PC-3 (cell line): ENCODE results near the gene NEGR1. TPM values are rescaled to one million over a fixed set of nuclear protein-coding genes. Genes with fewer than 3 reads are reported as not detected.

Experiments used
- ATAC-seq: fragments of 200-7000 bp; cut with Tn5 transposase; 2 replicates; pipeline ENCODE4 v1.9.1; 2020; ENCODE audit warnings: mild to moderate bottlenecking, moderate library complexity
- BruUV-seq: library from RNA; stranded (reverse); fragments of 400-500 nt; replicated peaks from 2 replicates; lab custom pipeline; 2021; lab: Mats Ljungman, UMichigan
- CTCF ChIA-PET: fragments of 300-600 bp; sonication (Branson Sonifier 250); formaldehyde crosslinking; loops from one replicate; lab custom pipeline; 2022; ENCODE audit warnings: antibody characterized with exemption; lab: Charles Lee
- POLR2A ChIA-PET: fragments of 300-600 bp; sonication (Branson Sonifier 250); formaldehyde crosslinking; loops from one replicate; lab custom pipeline; 2022; ENCODE audit warnings: antibody characterized with exemption; ENCODE audit not compliant: unreplicated experiment; lab: Charles Lee
- DNase-seq: peaks from one replicate; pipeline ENCODE4 v3.0.0-alpha.2; 2015
- H2AFZ ChIP-seq: fragments of 300-600 bp; sonication (generic); 2 replicates; pipeline ENCODE4 v1.6.0; 2016; ENCODE audit warnings: antibody characterized with exemption, low read length
- H3F3A ChIP-seq: fragments of 300-600 bp; sonication (generic); one replicate; pipeline ENCODE4 v1.6.0; 2017; ENCODE audit warnings: antibody characterized with exemption, low read length, control low read depth, mild to moderate bottlenecking; ENCODE audit not compliant: unreplicated experiment
- H3K27ac ChIP-seq: fragments of 300-600 bp; sonication (generic); 2 replicates; pipeline ENCODE4 v1.5.1; 2016; ENCODE audit warnings: mild to moderate bottlenecking, low read length
- H3K27me3 ChIP-seq: fragments of 300-600 bp; sonication (generic); 2 replicates; pipeline ENCODE4 v1.6.1; 2016; ENCODE audit warnings: low read length, mixed read lengths
- H3K36me3 ChIP-seq: fragments of 300-600 bp; sonication (generic); 2 replicates; pipeline ENCODE4 v1.6.1; 2016; ENCODE audit warnings: low read depth, mixed run types, low read length, mixed read lengths
- H3K4me1 ChIP-seq: fragments of 300-600 bp; sonication (generic); 2 replicates; pipeline ENCODE4 v1.5.1; 2016; ENCODE audit warnings: low read length; ENCODE audit not compliant: insufficient read depth
- H3K4me2 ChIP-seq: fragments of 300-600 bp; sonication (generic); 2 replicates; pipeline ENCODE4 v1.6.0; 2016; ENCODE audit warnings: low read length
- H3K4me3 ChIP-seq: fragments of 300-600 bp; sonication (generic); 2 replicates; pipeline ENCODE4 v1.5.1; 2016; ENCODE audit warnings: mild to moderate bottlenecking, low read length, mixed read lengths
- H3K79me2 ChIP-seq: fragments of 300-600 bp; sonication (generic); 2 replicates; pipeline ENCODE4 v1.6.1; 2017; ENCODE audit warnings: low read length, mixed read lengths
- H3K9ac ChIP-seq: fragments of 300-600 bp; sonication (generic); 2 replicates; pipeline ENCODE4 v1.6.0; 2016; ENCODE audit warnings: mild to moderate bottlenecking, low read length
- H3K9me2 ChIP-seq: fragments of 300-600 bp; sonication (generic); replicated peaks from 2 replicates; pipeline ENCODE4 v1.6.1; 2016; ENCODE audit warnings: mixed run types, low read length, mixed read lengths
- H3K9me3 ChIP-seq: fragments of 300-600 bp; sonication (generic); 2 replicates; pipeline ENCODE4 v1.6.1; 2016; ENCODE audit warnings: low read length, mixed read lengths
- H4K20me1 ChIP-seq: fragments of 300-600 bp; sonication (generic); 2 replicates; pipeline ENCODE4 v1.6.1; 2016; ENCODE audit warnings: low read length, mixed read lengths
- EZH2 ChIP-seq: fragments of 300-600 bp; sonication (generic); IDR thresholded peaks from one replicate; pipeline ENCODE4 v1.6.1; 2017; ENCODE audit warnings: antibody characterized with exemption, mild to moderate bottlenecking, low read length; ENCODE audit not compliant: unreplicated experiment
- EZH2phosphoT487 ChIP-seq: fragments of 300-600 bp; sonication (generic); IDR thresholded peaks from 2 replicates; pipeline ENCODE4 v1.6.1; 2018; ENCODE audit warnings: mild to moderate bottlenecking, antibody characterized with exemption, low read length, borderline replicate concordance
- intact Hi-C: fragments of 100-400 bp; cut with micrococcal nuclease; formaldehyde crosslinking; loops from 2 replicates; pipeline ENCODE4 v1.9.0; 2023
- total RNA-seq: library from RNA; depleted of rRNA; stranded (reverse); fragments of >200 nt; gene quantifications from 2 replicates; pipeline ENCODE4 v1.2.3, GENCODE V29; 2014
- TF ChIP-seq, protein P1 (sequence below): fragments of 300-600 bp; sonication (generic); conservative IDR thresholded peaks from 2 replicates; pipeline ENCODE4 v1.5.1; 2017; ENCODE audit warnings: antibody characterized with exemption, low read depth, mild to moderate bottlenecking, low read length

The NEGR1 gene
- total RNA-seq, 1 experiment from 2014 or later: 3.4 TPM

DNA sequence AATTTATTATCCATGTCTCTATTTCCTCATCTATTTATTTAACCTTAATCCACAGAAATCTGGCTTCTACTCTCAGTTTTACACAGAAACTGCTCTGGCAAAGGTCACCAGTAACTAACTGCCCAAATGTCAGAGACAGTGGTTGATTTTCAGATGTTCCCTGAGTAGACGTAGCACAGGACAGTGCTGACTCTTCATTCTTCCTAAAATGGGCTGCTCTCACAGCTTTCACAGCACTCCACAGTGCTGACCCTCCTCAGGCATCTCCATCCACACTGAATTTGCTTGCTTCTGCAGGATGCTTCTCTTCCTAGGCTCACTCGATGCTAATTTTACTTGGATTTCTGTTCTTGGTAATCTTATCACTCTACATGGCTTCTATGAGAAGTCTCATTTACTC, 693.3 kb downstream of the NEGR1 start:
- Histone ChIP-seq H3K27me3 (no peaks in the 10 kb centered on the region), H3F3A (no peaks in the 10 kb centered on the region), H3K79me2 (no peaks in the 10 kb centered on the region), H3K9ac (no peak overlapping the region), H2AFZ (no peak overlapping the region), H3K9me2 (no peaks in the 10 kb centered on the region), H3K4me1 (peaks cover 14% of the 10 kb centered on the region), H3K27ac (no peak overlapping the region), H3K9me3 (no peaks in the 10 kb centered on the region), H3K36me3 (no peaks in the 10 kb centered on the region), H3K4me2 (no peak overlapping the region), H3K4me3 (no peak overlapping the region), H4K20me1 (no peaks in the 10 kb centered on the region)
- no TSS peak for BruUV-seq
- no peak for TF ChIP-seq EZH2
- TF ChIP-seq EZH2phosphoT487: no peak
- TF ChIP-seq, protein P1, sequence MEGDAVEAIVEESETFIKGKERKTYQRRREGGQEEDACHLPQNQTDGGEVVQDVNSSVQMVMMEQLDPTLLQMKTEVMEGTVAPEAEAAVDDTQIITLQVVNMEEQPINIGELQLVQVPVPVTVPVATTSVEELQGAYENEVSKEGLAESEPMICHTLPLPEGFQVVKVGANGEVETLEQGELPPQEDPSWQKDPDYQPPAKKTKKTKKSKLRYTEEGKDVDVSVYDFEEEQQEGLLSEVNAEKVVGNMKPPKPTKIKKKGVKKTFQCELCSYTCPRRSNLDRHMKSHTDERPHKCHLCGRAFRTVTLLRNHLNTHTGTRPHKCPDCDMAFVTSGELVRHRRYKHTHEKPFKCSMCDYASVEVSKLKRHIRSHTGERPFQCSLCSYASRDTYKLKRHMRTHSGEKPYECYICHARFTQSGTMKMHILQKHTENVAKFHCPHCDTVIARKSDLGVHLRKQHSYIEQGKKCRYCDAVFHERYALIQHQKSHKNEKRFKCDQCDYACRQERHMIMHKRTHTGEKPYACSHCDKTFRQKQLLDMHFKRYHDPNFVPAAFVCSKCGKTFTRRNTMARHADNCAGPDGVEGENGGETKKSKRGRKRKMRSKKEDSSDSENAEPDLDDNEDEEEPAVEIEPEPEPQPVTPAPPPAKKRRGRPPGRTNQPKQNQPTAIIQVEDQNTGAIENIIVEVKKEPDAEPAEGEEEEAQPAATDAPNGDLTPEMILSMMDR: no peak
- ChIA-PET POLR2A (no interaction called here), CTCF (interaction anchor here (0.6 kb wide), 1 partner anchor 1327 kb away, joined by 4 read pairs; no protein-coding TSS in a partner anchor)
- ATAC-seq: no peak
- intact Hi-C loops: loop anchor here (2.0 to 5.0 kb wide), 5 partner anchors 328 to 693 kb away; partner anchors contain the start of gene NEGR1
- DNase-seq: no peak

DNA sequence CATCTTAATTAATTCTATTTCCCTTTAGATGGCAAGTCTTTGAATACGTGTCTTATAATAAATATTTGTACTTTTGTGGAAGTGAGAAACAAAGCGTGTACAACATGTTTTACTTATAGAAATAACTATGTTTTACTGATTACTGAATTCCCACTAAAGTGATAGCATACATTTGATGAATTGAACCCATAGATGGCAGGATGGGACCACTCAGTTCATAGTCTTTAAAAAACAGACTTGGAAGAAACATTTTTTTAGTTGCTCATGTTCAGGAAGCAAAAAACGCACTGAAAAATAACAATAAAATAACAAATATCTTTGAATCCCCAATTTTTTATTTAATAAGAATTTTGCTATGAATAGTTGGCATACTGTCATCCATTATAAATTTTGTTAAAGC, 694.4 kb downstream of the NEGR1 start:
- no peak overlapping the region for H3K4me2 ChIP-seq
- H3F3A ChIP-seq: no peaks in the 10 kb centered on the region

GRCh38 chr1:71586030-71586429, 696.3 kb downstream of the NEGR1 start:
- ATAC-seq (peak; percentile 77), DNase-seq (peak; percentile 66)
- TF ChIP-seq, protein P1: no peak
- TF ChIP-seq EZH2phosphoT487 (no peak), EZH2 (no peak)
- no TSS peak for BruUV-seq
- no peaks in the 10 kb centered on the region for H3F3A ChIP-seq
- intact Hi-C loops: loop anchor here (5.0 kb wide), 4 partner anchors 331 to 696 kb away; partner anchors contain the start of gene NEGR1
- no peaks in the 10 kb centered on the region for H3K9me2 ChIP-seq
- peaks cover 14% of the 10 kb centered on the region for H3K4me1 ChIP-seq
- no peaks in the 10 kb centered on the region for H4K20me1 ChIP-seq
- no peak overlapping the region for H3K9ac ChIP-seq
- H3K27ac ChIP-seq: no peak overlapping the region
- no peak overlapping the region for H2AFZ ChIP-seq
- peak overlapping the region; percentile 24 for H3K4me2 ChIP-seq
- no peaks in the 10 kb centered on the region for H3K9me3 ChIP-seq
- H3K27me3 ChIP-seq: no peaks in the 10 kb centered on the region
- H3K4me3 ChIP-seq: no peak overlapping the region
- H3K79me2 ChIP-seq: no peaks in the 10 kb centered on the region
- no peaks in the 10 kb centered on the region for H3K36me3 ChIP-seq
- CTCF ChIA-PET: no interaction called here
- POLR2A ChIA-PET: no interaction called here

More for the DNA sequence above, 694.4 kb downstream of the NEGR1 start:
- no peak for TF ChIP-seq EZH2
- TF ChIP-seq, protein P1: peak; percentile 60
- no peaks in the 10 kb centered on the region for H3K36me3 ChIP-seq
- ChIA-PET POLR2A (no interaction called here), CTCF (no interaction called here)
- H2AFZ ChIP-seq: no peak overlapping the region
- H4K20me1 ChIP-seq: no peaks in the 10 kb centered on the region
- no TSS peak for BruUV-seq
- H3K27ac ChIP-seq: no peak overlapping the region
- DNase-seq (peak; percentile 47), ATAC-seq (no peak; the same call in 1 of the 2 replicates)
- no peaks in the 10 kb centered on the region for H3K79me2 ChIP-seq
- no peaks in the 10 kb centered on the region for H3K9me2 ChIP-seq
- H3K9me3 ChIP-seq: no peaks in the 10 kb centered on the region
- no peak overlapping the region for H3K4me3 ChIP-seq
- no peak overlapping the region for H3K9ac ChIP-seq
- no peaks in the 10 kb centered on the region for H3K27me3 ChIP-seq
- peaks cover 14% of the 10 kb centered on the region for H3K4me1 ChIP-seq
- intact Hi-C loops: loop anchor here (1.0 to 5.0 kb wide), 6 partner anchors 329 to 694 kb away; partner anchors contain the start of gene NEGR1
